Smooth muscle cell (in vitro differentiated cells): ENCODE measurements around the gene SIDT2. TPM values are rescaled to one million over a fixed set of nuclear protein-coding genes. Genes with fewer than 3 reads are reported as not detected.
A peak's percentile ranks its signal among the peaks of the same experiment; 100 is the strongest.

Experiments
- DNase-seq: peaks from one replicate; lab custom pipeline; 2025; ENCODE audit not compliant: unreplicated experiment; lab: John Stamatoyannopoulos, UW
- H2AFZ ChIP-seq: fragments of 200-600 bp; sonication (generic); 2 replicates; pipeline ENCODE4 v1.6.0; 2016; ENCODE audit warnings: antibody characterized with exemption, low read depth, mild to moderate bottlenecking
- H3F3A ChIP-seq: fragments of 200-600 bp; sonication (generic); 2 replicates; pipeline ENCODE4 v1.6.0; 2017; ENCODE audit warnings: antibody characterized with exemption, low read depth
- H3K27ac ChIP-seq: fragments of 200-600 bp; sonication (generic); 2 replicates; pipeline ENCODE4 v1.5.1; 2016; ENCODE audit warnings: low read depth, mild to moderate bottlenecking
- H3K27me3 ChIP-seq: fragments of 200-600 bp; sonication (generic); 2 replicates; pipeline ENCODE4 v1.6.1; 2016; ENCODE audit warnings: low read depth, mild to moderate bottlenecking
- H3K36me3 ChIP-seq: fragments of 200-600 bp; sonication (generic); 2 replicates; pipeline ENCODE4 v1.5.1; 2016; ENCODE audit warnings: low read depth
- H3K4me1 ChIP-seq: fragments of 200-600 bp; sonication (generic); 2 replicates; pipeline ENCODE4 v1.5.1; 2016; ENCODE audit warnings: low read depth
- H3K4me2 ChIP-seq: fragments of 200-600 bp; sonication (generic); 2 replicates; pipeline ENCODE4 v1.6.0; 2016; ENCODE audit warnings: mild to moderate bottlenecking
- H3K4me3 ChIP-seq: fragments of 200-600 bp; sonication (generic); 2 replicates; pipeline ENCODE4 v1.5.1; 2016; ENCODE audit warnings: mild to moderate bottlenecking
- H3K79me2 ChIP-seq: fragments of 200-600 bp; sonication (generic); 2 replicates; pipeline ENCODE4 v1.6.0; 2016; ENCODE audit warnings: low read depth, mild to moderate bottlenecking
- H3K9ac ChIP-seq: fragments of 200-600 bp; sonication (generic); 2 replicates; pipeline ENCODE4 v1.6.0; 2016; ENCODE audit warnings: low read depth
- H3K9me3 ChIP-seq: fragments of 200-600 bp; sonication (generic); replicated peaks from 2 replicates; pipeline ENCODE4 v1.5.1; 2016; ENCODE audit warnings: low read depth
- H4K20me1 ChIP-seq: fragments of 200-600 bp; sonication (generic); 2 replicates; pipeline ENCODE4 v1.6.0; 2016; ENCODE audit warnings: low read depth
- CTCF ChIP-seq: fragments of 200-600 bp; sonication (generic); IDR thresholded peaks from 2 replicates; pipeline ENCODE4 v1.5.1; 2017; ENCODE audit warnings: borderline replicate concordance, mild to moderate bottlenecking, antibody characterized with exemption; ENCODE audit not compliant: insufficient read depth, poor library complexity, severe bottlenecking
- WGBS: methylation state at CpG from one replicate; pipeline ENCODE4 v1.1.7; 2016; ENCODE audit warnings: low lambda C conversion rate; 5-methylcytosine and 5-hydroxymethylcytosine counted together
- polyA plus RNA-seq: library from polyadenylated mRNA; unstranded; fragments of >200 nt; fragmentation: Nextera tagmentation; extraction: Ambion mirVana; gene quantifications from 2 replicates; pipeline ENCODE4 v1.2.1, GENCODE V29; 2016
- total RNA-seq: library from RNA; depleted of rRNA; stranded (reverse); fragments of >200 nt; gene quantifications from 2 replicates; pipeline ENCODE4 v1.2.3, GENCODE V29; 2014

SIDT2 gene
- total and polyA plus RNA-seq, 2 experiments from 2014 or later, result 11.6 to 35.0 TPM

GRCh38 chr11:117214404-117215110 is 36.0 kb downstream of the SIDT2 start:
- H3K36me3 ChIP-seq, result peaks cover 4% of the 10 kb centered on the region
- H3K27me3 ChIP-seq, result no peaks in the 10 kb centered on the region
- 92% methylated on average over 7 of the region's 7 CpGs for WGBS
- H3K79me2 ChIP-seq, result no peaks in the 10 kb centered on the region
- no peak overlapping the region for H3K4me2 ChIP-seq
- no peak for DNase-seq
- H3K9me3 ChIP-seq, result no peaks in the 10 kb centered on the region
- peaks cover 10% of the 10 kb centered on the region for H3F3A ChIP-seq
- H3K4me3 ChIP-seq, result no peak overlapping the region
- H4K20me1 ChIP-seq, result no peaks in the 10 kb centered on the region
- no peak for TF ChIP-seq CTCF
- no peak overlapping the region for H3K9ac ChIP-seq
- H2AFZ ChIP-seq, result no peak overlapping the region
- no peak overlapping the region for H3K27ac ChIP-seq
- no peaks in the 10 kb centered on the region for H3K4me1 ChIP-seq

- no peak for TF ChIP-seq CTCF
- WGBS, result 53% methylated on average over 11 of the region's 11 CpGs
- no peaks in the 10 kb centered on the region for H3K4me1 ChIP-seq
- H3K27me3 ChIP-seq, result no peaks in the 10 kb centered on the region
- no peaks in the 10 kb centered on the region for H3K79me2 ChIP-seq
- H3K4me2 ChIP-seq, result peak overlapping the region; percentile 49
- H3K36me3 ChIP-seq, result peaks cover 4% of the 10 kb centered on the region
- H4K20me1 ChIP-seq, result no peaks in the 10 kb centered on the region
- peaks cover 10% of the 10 kb centered on the region for H3F3A ChIP-seq
- H3K9ac ChIP-seq, result peak overlapping the region; percentile 19
- no peaks in the 10 kb centered on the region for H3K9me3 ChIP-seq
- no peak for DNase-seq
- no peak overlapping the region for H3K4me3 ChIP-seq
- peak overlapping the region; percentile 78 for H3K27ac ChIP-seq
- no peak overlapping the region for H2AFZ ChIP-seq
Observed at GRCh38 chr11:117217141-117218084, 38.9 kb downstream of the SIDT2 start.

- Histone ChIP-seq H3K27me3 (no peaks in the 10 kb centered on the region), H2AFZ (no peak overlapping the region), H3K27ac (peak overlapping the region; percentile 78), H4K20me1 (no peaks in the 10 kb centered on the region), H3F3A (peaks cover 10% of the 10 kb centered on the region), H3K4me3 (no peak overlapping the region), H3K4me1 (no peaks in the 10 kb centered on the region), H3K9ac (no peak overlapping the region), H3K79me2 (no peaks in the 10 kb centered on the region), H3K36me3 (no peaks in the 10 kb centered on the region), H3K4me2 (peak overlapping the region; percentile 40), H3K9me3 (no peaks in the 10 kb centered on the region)
- no peak for DNase-seq
- no peak for TF ChIP-seq CTCF
- WGBS, result 69% methylated on average over 15 of the region's 15 CpGs
Observed at GRCh38 chr11:117218133-117218915, 39.8 kb downstream of the SIDT2 start.
